ENCODE measurements around the gene GIGYF2. TPM values are rescaled to one million over a fixed set of nuclear protein-coding genes. Genes with fewer than 3 reads are reported as not detected.

GIGYF2 gene
- total and polyA plus RNA-seq, 2 experiments from 2014 or later, result 29.8 to 63.6 TPM

GRCh38 chr2:232697807-232698110 lies 628 bp downstream of the GIGYF2 start:
- TF ChIP-seq EZH2phosphoT487 (IDR thresholded peaks at IDR 0.05; ENCODE audit: low read depth, severe bottlenecking, unreplicated experiment) (no peak), EZH2 (IDR thresholded peaks at IDR 0.05; ENCODE audit: borderline replicate concordance) (no peak)
- TF ChIP-seq, protein P1, sequence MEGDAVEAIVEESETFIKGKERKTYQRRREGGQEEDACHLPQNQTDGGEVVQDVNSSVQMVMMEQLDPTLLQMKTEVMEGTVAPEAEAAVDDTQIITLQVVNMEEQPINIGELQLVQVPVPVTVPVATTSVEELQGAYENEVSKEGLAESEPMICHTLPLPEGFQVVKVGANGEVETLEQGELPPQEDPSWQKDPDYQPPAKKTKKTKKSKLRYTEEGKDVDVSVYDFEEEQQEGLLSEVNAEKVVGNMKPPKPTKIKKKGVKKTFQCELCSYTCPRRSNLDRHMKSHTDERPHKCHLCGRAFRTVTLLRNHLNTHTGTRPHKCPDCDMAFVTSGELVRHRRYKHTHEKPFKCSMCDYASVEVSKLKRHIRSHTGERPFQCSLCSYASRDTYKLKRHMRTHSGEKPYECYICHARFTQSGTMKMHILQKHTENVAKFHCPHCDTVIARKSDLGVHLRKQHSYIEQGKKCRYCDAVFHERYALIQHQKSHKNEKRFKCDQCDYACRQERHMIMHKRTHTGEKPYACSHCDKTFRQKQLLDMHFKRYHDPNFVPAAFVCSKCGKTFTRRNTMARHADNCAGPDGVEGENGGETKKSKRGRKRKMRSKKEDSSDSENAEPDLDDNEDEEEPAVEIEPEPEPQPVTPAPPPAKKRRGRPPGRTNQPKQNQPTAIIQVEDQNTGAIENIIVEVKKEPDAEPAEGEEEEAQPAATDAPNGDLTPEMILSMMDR (IDR thresholded peaks at IDR 0.05; ENCODE audit: poor library complexity), result no peak
- H2AFZ ChIP-seq, result peak overlapping the region; percentile 83
- H3K36me3 ChIP-seq (replicated peaks; ENCODE audit: insufficient read depth, low read depth), result no peaks in the 10 kb centered on the region

GRCh38 chr2:232698556-232699091 lies 1.5 kb downstream of the GIGYF2 start:
- Histone ChIP-seq H3K79me2 (peaks cover 61% of the 10 kb centered on the region), H2AFZ (no peak overlapping the region), H3K9me3 (ENCODE audit: low read depth) (no peaks in the 10 kb centered on the region), H4K20me1 (ENCODE audit: insufficient read depth, poor library complexity, severe bottlenecking) (peaks cover 53% of the 10 kb centered on the region), H3K4me3 (peak overlapping the region; percentile 83), H3K4me2 (peak overlapping the region; percentile 89), H3K9me2 (replicated peaks; ENCODE audit: insufficient read depth) (no peaks in the 10 kb centered on the region), H3K27ac (peak overlapping the region; percentile 95), H3K4me1 (ENCODE audit: insufficient read depth) (peaks cover 18% of the 10 kb centered on the region), H3K27me3 (no peaks in the 10 kb centered on the region), H3K36me3 (replicated peaks; ENCODE audit: insufficient read depth, low read depth) (no peaks in the 10 kb centered on the region)
- 60% methylated on average over 4 of the region's 4 CpGs for WGBS (ENCODE audit: low lambda C conversion rate, missing lambda C conversion rate)
- TF ChIP-seq EZH2phosphoT487 (IDR thresholded peaks at IDR 0.05; ENCODE audit: low read depth, severe bottlenecking, unreplicated experiment), result no peak
- TF ChIP-seq, protein P1 (IDR thresholded peaks at IDR 0.05; ENCODE audit: poor library complexity), result no peak
- no peak for TF ChIP-seq EZH2 (IDR thresholded peaks at IDR 0.05; ENCODE audit: borderline replicate concordance)
- DNase-seq (ENCODE audit: low spot score), result no peak

More at GRCh38 chr2:232697807-232698110, 628 bp downstream of the GIGYF2 start:
- H4K20me1 ChIP-seq (ENCODE audit: insufficient read depth, poor library complexity, severe bottlenecking), result peaks cover 46% of the 10 kb centered on the region
- H3K27me3 ChIP-seq, result no peaks in the 10 kb centered on the region
- peak overlapping the region; percentile 89 for H3K4me2 ChIP-seq
- H3K9me3 ChIP-seq (ENCODE audit: low read depth), result no peaks in the 10 kb centered on the region
- H3K4me1 ChIP-seq (ENCODE audit: insufficient read depth), result peaks cover 18% of the 10 kb centered on the region
- WGBS (ENCODE audit: low lambda C conversion rate, missing lambda C conversion rate), result under 1% methylated on average over 11 of the region's 11 CpGs
- H3K9me2 ChIP-seq (replicated peaks; ENCODE audit: insufficient read depth), result no peaks in the 10 kb centered on the region
- H3K27ac ChIP-seq, result peak overlapping the region; percentile 95
- peaks cover 52% of the 10 kb centered on the region for H3K79me2 ChIP-seq
- peak overlapping the region; percentile 83 for H3K4me3 ChIP-seq
- no peak for DNase-seq (ENCODE audit: low spot score)

DNA sequence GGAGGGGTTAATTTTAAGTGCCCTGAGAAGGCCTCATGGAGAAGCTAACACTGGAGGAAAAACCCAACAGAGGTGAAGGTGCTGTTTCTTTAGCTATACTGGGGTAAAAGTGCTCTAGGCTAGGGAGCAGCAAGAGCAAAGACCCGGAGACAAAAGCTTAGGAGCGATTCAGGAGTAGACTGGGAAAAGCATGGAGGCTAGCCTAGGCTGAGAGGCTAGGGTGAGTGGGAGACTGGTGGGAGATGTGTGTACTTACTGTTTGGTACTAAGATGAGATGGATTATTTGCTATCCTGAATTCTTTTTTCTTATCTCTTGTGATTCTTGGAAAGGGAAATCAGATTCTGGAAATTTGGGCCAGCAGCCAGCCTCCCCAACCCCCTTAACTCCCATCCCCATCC lies 2.0 kb downstream of the GIGYF2 start:
- WGBS (ENCODE audit: low lambda C conversion rate, missing lambda C conversion rate), result 62% methylated on average over 2 of the region's 2 CpGs
- Histone ChIP-seq H3K4me2 (peak overlapping the region; percentile 89), H3K36me3 (replicated peaks; ENCODE audit: insufficient read depth, low read depth) (no peaks in the 10 kb centered on the region), H3K4me3 (peak overlapping the region; percentile 83), H3K79me2 (peaks cover 66% of the 10 kb centered on the region), H3K27ac (no peak overlapping the region), H4K20me1 (ENCODE audit: insufficient read depth, poor library complexity, severe bottlenecking) (peaks cover 58% of the 10 kb centered on the region), H3K9me2 (replicated peaks; ENCODE audit: insufficient read depth) (no peaks in the 10 kb centered on the region), H3K9me3 (ENCODE audit: low read depth) (no peaks in the 10 kb centered on the region), H3K4me1 (ENCODE audit: insufficient read depth) (peaks cover 18% of the 10 kb centered on the region), H3K27me3 (no peaks in the 10 kb centered on the region), H2AFZ (no peak overlapping the region)
- TF ChIP-seq, protein P1 (IDR thresholded peaks at IDR 0.05; ENCODE audit: poor library complexity), result no peak
- TF ChIP-seq EZH2 (IDR thresholded peaks at IDR 0.05; ENCODE audit: borderline replicate concordance) (no peak), EZH2phosphoT487 (IDR thresholded peaks at IDR 0.05; ENCODE audit: low read depth, severe bottlenecking, unreplicated experiment) (no peak)
- no peak for DNase-seq (ENCODE audit: low spot score)

Data from hepatocyte (in vitro differentiated cells).